Right lobe of liver (tissue), 6 donors: Measurements from ENCODE around the gene GRB14. TPM values are rescaled to one million over a fixed set of nuclear protein-coding genes. Genes with fewer than 3 reads are reported as not detected.
A peak's percentile ranks its signal among the peaks of the same experiment; 100 is the strongest.

Source experiments
- ATAC-seq, 4 donors: fragments of 200-7000 bp; cut with Tn5 transposase; one replicate each; pipeline ENCODE4 v1.9.1; 2020; ENCODE audit warnings: mild to moderate bottlenecking in 4 of 4, moderate library complexity in 4 of 4
- DNase-seq, 3 donors: peaks; one replicate each; pipeline ENCODE4 v3.0.0-alpha.2; 2020
- H3K27ac ChIP-seq, 3 donors: fragments of 200-600 bp; one replicate each; pipeline ENCODE4 v1.8.0; 2022
- H3K27me3 ChIP-seq, 2 donors: fragments of 200-600 bp; one replicate each; pipeline ENCODE4 v1.8.0; 2022
- H3K36me3 ChIP-seq, 4 donors: fragments of 200-600 bp; sonication (generic) in 1 of 4; one replicate each; pipeline versions ENCODE4 v1.5.1 to v1.8.0; 2017 to 2022; ENCODE audit warnings: control low read depth in 1 of 4
- H3K4me1 ChIP-seq, 4 donors: fragments of 200-600 bp; sonication (generic) in 1 of 4; one replicate each; pipeline versions ENCODE4 v1.5.1 to v1.8.0; 2017 to 2022; ENCODE audit warnings: control low read depth in 1 of 4
- H3K4me3 ChIP-seq, 3 donors: fragments of 200-600 bp; one replicate each; pipeline ENCODE4 v1.8.0; 2022
- H3K9me3 ChIP-seq, 4 donors: fragments of 200-600 bp; sonication (generic) in 1 of 4; one replicate each; pipeline versions ENCODE4 v1.5.1 to v1.8.0; 2017 to 2022; ENCODE audit warnings: control low read depth in 1 of 4
- CTCF ChIP-seq, 4 donors: fragments of 200-600 bp in 3 of 4; fragments of 450-650 bp in 1 of 4; IDR thresholded peaks; one replicate each; pipeline versions ENCODE4 v1.5.1 to v1.8.0; 2016 to 2022; ENCODE audit warnings: antibody characterized with exemption in 4 of 4, mild to moderate bottlenecking in 2 of 4
- POLR2A ChIP-seq: fragments of 450-650 bp; IDR thresholded peaks from one replicate; pipeline ENCODE4 v1.6.1; 2017; ENCODE audit warnings: antibody characterized with exemption, mild to moderate bottlenecking
- WGBS: methylation state at CpG from one replicate; pipeline ENCODE4 v1.1.6; 2018; ENCODE audit warnings: low coverage, low lambda C conversion rate; ENCODE audit not compliant: insufficient coverage; ENCODE audit errors: missing lambda C conversion rate; 5-methylcytosine and 5-hydroxymethylcytosine counted together
- intact Hi-C, 2 donors: fragments of 100-400 bp; cut with DNase I; formaldehyde crosslinking; loops; one replicate each; pipeline versions ENCODE4 v1.11.2 to v1.14.1; 2022
- total RNA-seq, 6 experiments: library from RNA; depleted of rRNA in 2 of 6; stranded (reverse); fragments of >200 nt in 2 of 6; fragmentation: NEBNext Ultra II Directional in 3 of 6; extraction: Animal tissue kit (Norgen Biotek cat#: 25700) in 3 of 6; gene quantifications; one replicate each; pipeline versions ENCODE4 v1.1.0 to v1.2.4, GENCODE V29; 2016 to 2023
- donor health status: DM: no; HTN: yes; CAD: no.
- donor health status: DM: no; HTN: no; CAD: no.
- donor health status: DM: no; HTN: no; CAD: no.
- donor health status: DM: no; HTN: yes; CAD: no.
- donor health status: DM: no; HTN: yes; CAD: no.

GRB14 gene
- total RNA-seq, 6 experiments from 2014 or later = 23.8 to 50.5 (median 36.2) TPM

GRCh38 chr2:164496421-164496820 is 124.9 kb downstream of the GRB14 start:
- H3K27me3 ChIP-seq = no peaks in the 10 kb centered on the region
- H3K36me3 ChIP-seq = peaks cover 0 to 15% (median 7%) of the 10 kb centered on the region in 4 donors
- H3K9me3 ChIP-seq = no peaks in the 10 kb centered on the region
- TF ChIP-seq POLR2A = no peak
- TF ChIP-seq CTCF (IDR thresholded peaks at IDR 0.05) = no peak
- DNase-seq (no peak), ATAC-seq (no peak)
- 62% methylated on average over 3 of the region's 3 CpGs for WGBS
- no peak overlapping the region for H3K4me3 ChIP-seq
- intact Hi-C loops = no loop called here
- no peak overlapping the region for H3K27ac ChIP-seq
- H3K4me1 ChIP-seq = peaks cover 0 to 7% (median 0%) of the 10 kb centered on the region in 4 donors

GRCh38 chr2:164495491-164496223 is 125.6 kb downstream of the GRB14 start:
- DNase-seq = no peak
- peak; percentile 72 to 93 (median 82) for ATAC-seq
- intact Hi-C loops = no loop called here
- H3K9me3 ChIP-seq = no peaks in the 10 kb centered on the region
- H3K27me3 ChIP-seq = no peaks in the 10 kb centered on the region
- peaks cover 0 to 17% (median 7%) of the 10 kb centered on the region in 4 donors for H3K36me3 ChIP-seq
- H3K4me3 ChIP-seq = no peak overlapping the region
- 16% methylated on average over 6 of the region's 6 CpGs for WGBS
- H3K27ac ChIP-seq = no peak overlapping the region
- no peak for TF ChIP-seq POLR2A
- TF ChIP-seq CTCF (IDR thresholded peaks at IDR 0.05) = peak; percentile 45 to 49 (median 46)
- H3K4me1 ChIP-seq = peaks cover 0 to 7% (median 0%) of the 10 kb centered on the region in 4 donors

GRCh38 chr2:164485541-164485940 is 135.7 kb downstream of the GRB14 start:
- Histone ChIP-seq H3K27me3 (no peaks in the 10 kb centered on the region), H3K4me1 (no peaks in the 10 kb centered on the region), H3K36me3 (peaks cover 0 to 7% (median 0%) of the 10 kb centered on the region in 4 donors), H3K4me3 (no peak overlapping the region), H3K9me3 (no peaks in the 10 kb centered on the region), H3K27ac (no peak overlapping the region)
- WGBS = 27% methylated on average over 1 of the region's 1 CpG
- TF ChIP-seq POLR2A (no peak), CTCF (IDR thresholded peaks at IDR 0.05) (no peak)
- ATAC-seq = no peak
- no peak for DNase-seq
- intact Hi-C loops = no loop called here

- Histone ChIP-seq H3K27ac (no peak overlapping the region), H3K4me1 (no peaks in the 10 kb centered on the region), H3K4me3 (no peak overlapping the region), H3K9me3 (no peaks in the 10 kb centered on the region), H3K36me3 (no peaks in the 10 kb centered on the region), H3K27me3 (no peaks in the 10 kb centered on the region)
- 24% methylated on average over 2 of the region's 2 CpGs for WGBS
- DNase-seq (no peak), ATAC-seq (peak in 2 of 4 donors; percentile 28 to 39)
- intact Hi-C loops = no loop called here
- TF ChIP-seq POLR2A = no peak
- TF ChIP-seq CTCF (IDR thresholded peaks at IDR 0.05) = peak; percentile 39 to 47 (median 40)
These were observed 141.8 kb downstream of the GRB14 start for GRCh38 chr2:164479460-164479859.
